ENCODE measurements around the gene LRP8. TPM values are rescaled to one million over a fixed set of nuclear protein-coding genes. Genes with fewer than 3 reads are reported as not detected.

Gene LRP8
- total RNA-seq, 1 donor from 2014 or later: 15.6 TPM

- no peaks in the 10 kb centered on the region for H3K9me3 ChIP-seq (ENCODE audit: low read depth)
- H2AFZ ChIP-seq (replicated peaks): no peak overlapping the region
- Mint-ChIP-seq H3K4me3 (no peak overlapping the region), H3K36me3 (peaks cover 8% of the 10 kb centered on the region), H3K27me3 (ENCODE audit: insufficient read depth, low read depth) (no peaks in the 10 kb centered on the region), H3K4me1 (no peaks in the 10 kb centered on the region), H3K27ac (no peak overlapping the region), H3K9me3 (no peaks in the 10 kb centered on the region)
- H3K36me3 ChIP-seq: no peaks in the 10 kb centered on the region
- no peaks in the 10 kb centered on the region for H3K79me2 ChIP-seq (ENCODE audit: low read depth)
- no peaks in the 10 kb centered on the region for H3F3A ChIP-seq (ENCODE audit: low read depth)
- no peaks in the 10 kb centered on the region for H4K20me1 ChIP-seq (ENCODE audit: low read depth)
- H3K9ac ChIP-seq: no peak overlapping the region
- no peak for TF ChIP-seq EZH2phosphoT487 (IDR thresholded peaks at IDR 0.05)
- no peak for TF ChIP-seq EZH2 (IDR thresholded peaks at IDR 0.05)
- H3K27ac ChIP-seq: no peak overlapping the region
- DNase-seq (ENCODE audit: low spot score): no peak
- H3K27me3 ChIP-seq: no peaks in the 10 kb centered on the region
- no peak overlapping the region for H3K4me3 ChIP-seq
- no peaks in the 10 kb centered on the region for H3K4me1 ChIP-seq
- no peak overlapping the region for H3K4me2 ChIP-seq
These were observed 72.8 kb downstream of the LRP8 start for GRCh38 chr1:53255031-53255430.

GRCh38 chr1:53254011-53254640, 73.7 kb downstream of the LRP8 start:
- no peak overlapping the region for H3K4me3 Mint-ChIP-seq
- H3K4me1 Mint-ChIP-seq: no peaks in the 10 kb centered on the region
- Histone ChIP-seq H4K20me1 (ENCODE audit: low read depth) (no peaks in the 10 kb centered on the region), H3F3A (ENCODE audit: low read depth) (no peaks in the 10 kb centered on the region), H2AFZ (replicated peaks) (no peak overlapping the region), H3K9me3 (ENCODE audit: low read depth) (no peaks in the 10 kb centered on the region), H3K4me2 (no peak overlapping the region), H3K27me3 (no peaks in the 10 kb centered on the region), H3K4me1 (no peaks in the 10 kb centered on the region), H3K27ac (no peak overlapping the region), H3K79me2 (ENCODE audit: low read depth) (no peaks in the 10 kb centered on the region), H3K9ac (no peak overlapping the region), H3K36me3 (no peaks in the 10 kb centered on the region), H3K4me3 (no peak overlapping the region)
- H3K36me3 Mint-ChIP-seq: peaks cover 11% of the 10 kb centered on the region
- DNase-seq (ENCODE audit: low spot score): no peak
- H3K9me3 Mint-ChIP-seq: no peaks in the 10 kb centered on the region
- no peaks in the 10 kb centered on the region for H3K27me3 Mint-ChIP-seq (ENCODE audit: insufficient read depth, low read depth)
- TF ChIP-seq EZH2phosphoT487 (IDR thresholded peaks at IDR 0.05): no peak
- no peak for TF ChIP-seq CTCF (IDR thresholded peaks at IDR 0.05)
- no peak for TF ChIP-seq EZH2 (IDR thresholded peaks at IDR 0.05)
- H3K27ac Mint-ChIP-seq: no peak overlapping the region

- TF ChIP-seq CTCF (IDR thresholded peaks at IDR 0.05): no peak
- no peak for TF ChIP-seq EZH2phosphoT487 (IDR thresholded peaks at IDR 0.05)
- TF ChIP-seq EZH2 (IDR thresholded peaks at IDR 0.05): no peak
- H3K27me3 Mint-ChIP-seq (ENCODE audit: insufficient read depth, low read depth): no peaks in the 10 kb centered on the region
- H3K9me3 ChIP-seq (ENCODE audit: low read depth): no peaks in the 10 kb centered on the region
- H3K4me1 Mint-ChIP-seq: no peaks in the 10 kb centered on the region
- no peak overlapping the region for H3K4me3 ChIP-seq
- no peak overlapping the region for H3K27ac ChIP-seq
- no peaks in the 10 kb centered on the region for H3F3A ChIP-seq (ENCODE audit: low read depth)
- no peaks in the 10 kb centered on the region for H3K9me3 Mint-ChIP-seq
- DNase-seq (ENCODE audit: low spot score): no peak
- H2AFZ ChIP-seq (replicated peaks): no peak overlapping the region
- no peaks in the 10 kb centered on the region for H3K79me2 ChIP-seq (ENCODE audit: low read depth)
- H3K4me1 ChIP-seq: no peaks in the 10 kb centered on the region
- H3K36me3 ChIP-seq: no peaks in the 10 kb centered on the region
- no peak overlapping the region for H3K27ac Mint-ChIP-seq
- no peaks in the 10 kb centered on the region for H3K27me3 ChIP-seq
- H3K9ac ChIP-seq: no peak overlapping the region
- no peak overlapping the region for H3K4me2 ChIP-seq
- no peak overlapping the region for H3K4me3 Mint-ChIP-seq
- no peaks in the 10 kb centered on the region for H4K20me1 ChIP-seq (ENCODE audit: low read depth)
- H3K36me3 Mint-ChIP-seq: peaks cover 10% of the 10 kb centered on the region
These were observed 77.5 kb downstream of the LRP8 start for GRCh38 chr1:53250325-53250724.

- Mint-ChIP-seq H3K9me3 (no peaks in the 10 kb centered on the region), H3K27ac (no peak overlapping the region), H3K4me1 (no peaks in the 10 kb centered on the region), H3K27me3 (ENCODE audit: insufficient read depth, low read depth) (no peaks in the 10 kb centered on the region), H3K4me3 (no peak overlapping the region), H3K36me3 (peaks cover 10% of the 10 kb centered on the region)
- no peak overlapping the region for H3K4me3 ChIP-seq
- no peak overlapping the region for H3K4me2 ChIP-seq
- no peak for DNase-seq (ENCODE audit: low spot score)
- H2AFZ ChIP-seq (replicated peaks): no peak overlapping the region
- no peaks in the 10 kb centered on the region for H3K36me3 ChIP-seq
- H3K4me1 ChIP-seq: no peaks in the 10 kb centered on the region
- H3K79me2 ChIP-seq (ENCODE audit: low read depth): no peaks in the 10 kb centered on the region
- no peak overlapping the region for H3K27ac ChIP-seq
- H3K9me3 ChIP-seq (ENCODE audit: low read depth): no peaks in the 10 kb centered on the region
- peaks cover 3% of the 10 kb centered on the region for H3F3A ChIP-seq (ENCODE audit: low read depth)
- H4K20me1 ChIP-seq (ENCODE audit: low read depth): no peaks in the 10 kb centered on the region
- no peak overlapping the region for H3K9ac ChIP-seq
- no peak for TF ChIP-seq EZH2 (IDR thresholded peaks at IDR 0.05)
- no peak for TF ChIP-seq EZH2phosphoT487 (IDR thresholded peaks at IDR 0.05)
- no peaks in the 10 kb centered on the region for H3K27me3 ChIP-seq
These were observed 78.2 kb downstream of the LRP8 start for GRCh38 chr1:53249706-53250105.
